GM18951 (cell line): ENCODE measurements around the gene CEP164.

Experiments
- POLR2A ChIP-seq: IDR thresholded peaks from 4 replicates; pipeline ENCODE4 v1.6.1; 2011; ENCODE audit warnings: mild to moderate bottlenecking; ENCODE audit not compliant: insufficient read length, insufficient read depth; ENCODE audit errors: extremely low read depth
- in situ Hi-C: fragments of 300-500 bp; cut with MboI; formaldehyde crosslinking; loops from one replicate; pipeline ENCODE4 v1.12.0; 2022; ENCODE audit warnings: low sequenced_read_pairs, mixed read lengths, inconsistent platforms; ENCODE audit not compliant: unreplicated experiment

The CEP164 gene

GRCh38 chr11:117361432-117361831 lies 33.8 kb downstream of the CEP164 start:
- in situ Hi-C loops: no loop called here
- no peak for TF ChIP-seq POLR2A

GRCh38 chr11:117366248-117366647 lies 38.6 kb downstream of the CEP164 start:
- in situ Hi-C loops: no loop called here
- TF ChIP-seq POLR2A: no peak

- no peak for TF ChIP-seq POLR2A
- in situ Hi-C loops: no loop called here
Observed at GRCh38 chr11:117366875-117367274, 39.2 kb downstream of the CEP164 start.

DNA sequence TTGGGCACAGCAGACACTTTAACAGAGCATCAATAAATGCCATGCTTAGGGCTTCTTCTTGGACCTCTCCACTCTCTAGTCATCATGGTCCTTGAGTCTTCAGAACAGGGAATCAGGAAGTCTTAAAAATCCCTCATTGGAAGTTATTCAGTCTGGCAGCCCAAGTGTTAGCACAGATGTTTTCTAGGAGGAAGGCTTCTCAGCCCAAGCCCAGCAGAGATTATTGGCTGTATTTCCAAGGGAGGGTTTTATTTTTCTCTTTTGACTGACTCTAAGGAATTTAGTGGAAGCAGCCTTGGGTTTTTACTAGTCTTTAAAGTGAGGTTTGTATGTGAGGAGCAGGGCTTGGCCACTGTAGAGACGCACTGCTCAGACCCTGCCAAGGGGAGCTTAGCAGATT lies 41.9 kb downstream of the CEP164 start:
- TF ChIP-seq POLR2A: no peak
- in situ Hi-C loops: no loop called here

DNA sequence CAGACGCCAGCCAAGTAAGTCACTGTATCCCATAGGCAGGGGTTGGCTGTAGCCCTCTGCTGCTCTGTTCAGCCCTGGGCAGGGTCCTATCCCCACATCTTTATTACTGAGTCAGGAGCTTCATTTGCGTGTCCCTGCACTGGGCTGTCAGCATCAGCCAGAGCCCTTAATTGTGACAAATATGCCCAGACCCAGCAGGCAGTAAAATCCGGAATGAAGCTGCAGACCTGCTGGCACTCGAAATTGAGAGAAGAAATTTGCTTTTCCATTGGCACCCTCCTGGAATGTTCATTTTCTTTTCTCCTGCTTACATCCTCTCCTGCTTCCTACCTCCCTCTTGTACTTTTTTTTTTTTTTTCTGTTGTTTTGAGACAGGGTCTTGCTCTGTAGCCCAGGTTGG lies 43.8 kb downstream of the CEP164 start:
- no peak for TF ChIP-seq POLR2A
- in situ Hi-C loops: no loop called here

GRCh38 chr11:117374316-117375055 lies 46.8 kb downstream of the CEP164 start:
- in situ Hi-C loops: no loop called here
- TF ChIP-seq POLR2A: no peak

- TF ChIP-seq POLR2A: no peak
- in situ Hi-C loops: no loop called here
Observed at GRCh38 chr11:117375960-117376359, 48.3 kb downstream of the CEP164 start.

GRCh38 chr11:117376517-117376916 lies 48.9 kb downstream of the CEP164 start:
- in situ Hi-C loops: no loop called here
- TF ChIP-seq POLR2A: no peak

DNA sequence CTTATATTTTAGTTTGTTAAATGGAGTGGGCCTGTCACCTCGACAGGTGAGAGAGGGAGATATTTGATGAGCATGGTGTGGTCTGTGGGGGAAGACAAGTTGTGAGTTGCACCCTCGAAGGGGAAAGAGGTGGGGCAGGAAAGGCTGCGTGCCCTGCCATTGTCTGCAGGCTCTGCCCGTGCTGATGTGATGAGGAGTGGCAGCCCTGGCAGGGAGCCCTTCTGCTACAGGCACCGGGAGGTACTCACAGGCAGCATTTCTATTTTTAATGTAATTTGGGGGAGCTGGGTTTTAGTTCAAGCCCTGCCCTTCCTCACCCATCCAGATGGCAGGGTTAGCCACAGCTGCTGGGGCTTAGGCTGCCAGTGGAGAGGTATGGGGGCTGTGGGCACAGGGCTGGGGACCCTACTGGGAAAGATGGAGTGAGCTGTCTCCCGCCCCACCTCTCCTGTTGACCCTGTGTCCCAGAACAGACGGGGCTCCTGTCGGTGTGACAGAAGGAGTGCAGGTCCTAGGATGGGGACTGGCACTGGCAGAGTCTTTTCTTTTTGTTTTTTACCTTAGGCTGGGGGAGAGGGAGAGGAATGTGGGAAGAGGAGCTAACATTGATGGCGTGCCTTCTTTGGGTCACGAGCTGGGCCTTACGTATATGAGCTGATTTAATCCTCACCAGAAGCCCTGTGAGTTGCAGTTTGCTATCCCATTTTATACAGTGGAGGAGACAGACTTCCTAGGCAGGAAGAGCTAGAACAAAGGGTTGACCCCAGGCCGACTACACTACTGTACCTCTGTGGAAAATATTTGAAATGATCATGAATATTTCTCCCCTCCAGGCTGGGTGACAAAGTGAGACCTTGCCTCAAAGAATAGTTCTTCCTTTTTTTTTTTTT lies 51.6 kb downstream of the CEP164 start:
- in situ Hi-C loops: no loop called here
- TF ChIP-seq POLR2A: no peak

DNA sequence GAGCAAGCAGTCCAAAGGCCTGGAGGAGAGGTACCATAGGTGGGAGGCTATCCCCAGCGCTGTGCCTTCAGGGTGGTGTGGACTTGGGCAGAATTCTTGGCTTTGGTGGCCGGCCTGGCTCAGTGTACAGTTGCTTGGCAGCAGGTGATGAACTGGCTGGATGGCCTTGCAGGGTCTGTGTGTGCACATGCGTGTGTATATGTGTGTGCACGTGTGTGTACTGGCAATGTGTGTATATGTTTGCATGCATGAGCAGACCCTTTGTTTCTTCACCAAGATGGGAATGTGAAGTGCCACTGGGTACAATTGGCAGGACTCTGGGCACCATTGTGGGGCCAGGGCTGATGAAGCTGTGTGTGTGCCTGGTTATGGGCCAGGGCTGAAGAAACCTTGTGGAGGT lies 53.0 kb downstream of the CEP164 start:
- in situ Hi-C loops: no loop called here
- TF ChIP-seq POLR2A: no peak

DNA sequence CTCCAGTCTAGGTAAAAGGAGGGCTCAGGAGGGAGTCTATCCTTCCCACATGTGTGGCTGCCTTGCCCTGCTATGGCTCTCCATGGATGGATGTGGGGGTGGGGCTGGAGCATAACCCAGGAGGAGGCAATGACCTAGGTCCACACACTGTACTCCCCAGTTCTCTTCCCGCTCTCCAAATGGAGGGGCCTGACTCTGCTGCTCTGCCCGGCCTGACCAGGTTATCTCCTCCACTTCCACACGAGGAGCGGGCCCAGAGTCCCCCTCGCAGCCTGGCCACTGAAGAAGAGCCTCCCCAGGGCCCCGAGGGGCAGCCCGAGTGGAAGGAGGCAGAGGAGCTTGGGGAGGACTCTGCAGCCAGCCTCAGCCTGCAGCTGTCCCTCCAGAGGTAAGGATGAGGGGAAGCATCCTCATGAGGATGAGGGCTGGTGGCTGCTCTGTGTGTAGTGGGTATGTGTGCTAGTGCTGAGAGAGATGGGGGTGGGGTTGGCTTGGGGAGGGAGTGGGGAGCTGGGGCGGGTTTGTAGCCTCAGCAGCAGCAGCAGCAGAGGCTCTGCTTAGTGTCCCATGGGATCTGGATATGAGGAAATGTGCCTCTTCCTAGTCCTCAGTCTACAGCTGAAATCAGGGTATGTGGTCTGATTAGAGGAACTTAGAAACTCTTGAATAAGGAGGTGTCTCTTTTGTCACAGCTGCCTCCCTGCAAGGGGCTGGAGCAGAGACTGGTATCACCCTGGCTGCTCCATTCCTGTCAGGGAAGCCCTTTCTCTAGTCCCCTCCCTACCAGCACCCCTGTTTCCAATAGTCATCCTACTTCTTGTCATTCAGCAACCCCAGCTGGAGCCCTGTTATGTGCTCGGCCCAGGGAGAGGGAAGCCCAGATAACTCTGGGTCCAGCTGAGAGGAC lies 54.1 kb downstream of the CEP164 start:
- in situ Hi-C loops: no loop called here

DNA sequence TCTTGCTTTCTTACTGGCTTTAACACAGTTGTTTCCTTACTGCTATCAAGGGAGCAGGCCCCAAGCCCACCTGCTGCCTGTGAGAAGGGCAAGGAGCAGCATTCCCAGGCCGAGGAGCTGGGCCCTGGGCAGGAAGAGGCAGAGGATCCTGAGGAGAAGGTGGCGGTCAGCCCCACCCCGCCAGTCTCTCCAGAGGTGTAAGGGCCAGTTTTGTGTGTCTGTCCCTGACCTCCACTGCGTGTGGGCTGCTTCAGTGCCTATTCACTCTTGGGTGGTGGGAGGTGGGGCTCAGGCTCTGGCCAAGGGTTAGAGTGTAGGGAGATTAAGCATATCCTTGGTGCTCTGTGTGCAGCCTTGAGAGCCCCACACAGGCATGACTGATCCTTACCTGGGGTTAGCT lies 55.1 kb downstream of the CEP164 start:
- TF ChIP-seq POLR2A: no peak
- in situ Hi-C loops: no loop called here

More for the DNA sequence above, 54.1 kb downstream of the CEP164 start:
- TF ChIP-seq POLR2A: no peak

- no peak for TF ChIP-seq POLR2A
- in situ Hi-C loops: no loop called here
Observed at GRCh38 chr11:117384045-117384444, 56.4 kb downstream of the CEP164 start.
